ENCODE data around the gene C2orf74. TPM values are rescaled to one million over a fixed set of nuclear protein-coding genes. Genes with fewer than 3 reads are reported as not detected.
"Not testable (repeated sequence)": the region's sequence is repeated elsewhere in the genome, so short reads cannot be mapped to it uniquely, and the experiment has no call there.

Gene C2orf74
- total and polyA plus RNA-seq, 4 donors, result 4.8 to 69.0 (median 19.1) TPM

- no peak overlapping the region for H3K27ac ChIP-seq (ENCODE audit: low read depth in 1 of 2, low read length in 2 of 2)
- H3K4me1 ChIP-seq (ENCODE audit: control insufficient read depth in 1 of 2, insufficient read depth in 2 of 2, low read length in 2 of 2), result no peaks in the 10 kb centered on the region
- no peak for DNase-seq
- H3K27me3 ChIP-seq (ENCODE audit: control insufficient read depth in 1 of 2, insufficient read depth in 2 of 2, low read length in 1 of 2), result no peaks in the 10 kb centered on the region
- WGBS, 2 donors, result 85 to 90% methylated on average over 4 of the region's 4 CpGs
- no peaks in the 10 kb centered on the region for H3K36me3 ChIP-seq (ENCODE audit: control insufficient read depth in 1 of 2, insufficient read depth in 2 of 2, low read length in 1 of 2)
- intact Hi-C loops (cut with DNase I), result no loop called here
- no peaks in the 10 kb centered on the region for H3K9me3 ChIP-seq (ENCODE audit: control insufficient read depth, low read length)
- no peak for ATAC-seq (ENCODE audit: low FRiP score)
- no peak overlapping the region for H3K4me3 ChIP-seq (ENCODE audit: low read length in 2 of 2)
Measured at GRCh38 chr2:61138859-61139258, 23.1 kb upstream of the C2orf74 start.

GRCh38 chr2:61141151-61141550 is 20.8 kb upstream of the C2orf74 start:
- no peaks in the 10 kb centered on the region for H3K9me3 ChIP-seq (ENCODE audit: control insufficient read depth, low read length)
- DNase-seq, result peak in 1 of 2 donors; percentile 21

GRCh38 chr2:61144697-61145268 is 17.2 kb upstream of the C2orf74 start:
- DNase-seq (peak; percentile 97 to 98), ATAC-seq (ENCODE audit: low FRiP score) (peak; percentile 97)
- peak overlapping the region in 1 of 2 donors; percentile 67 for H3K27ac ChIP-seq (ENCODE audit: low read depth in 1 of 2, low read length in 2 of 2)
- 3 to 5% methylated on average over 31 of the region's 31 CpGs for WGBS, 2 donors
- no peaks in the 10 kb centered on the region for H3K36me3 ChIP-seq (ENCODE audit: control insufficient read depth in 1 of 2, insufficient read depth in 2 of 2, low read length in 1 of 2)
- no peaks in the 10 kb centered on the region for H3K9me3 ChIP-seq (ENCODE audit: control insufficient read depth, low read length)
- no peaks in the 10 kb centered on the region for H3K27me3 ChIP-seq (ENCODE audit: control insufficient read depth in 1 of 2, insufficient read depth in 2 of 2, low read length in 1 of 2)
- intact Hi-C loops (cut with DNase I), result loop anchor here in 1 of 2 donors (5.0 kb wide), 1 partner anchor 33 kb away; no protein-coding TSS in a partner anchor
- H3K4me1 ChIP-seq (ENCODE audit: control insufficient read depth in 1 of 2, insufficient read depth in 2 of 2, low read length in 2 of 2), result no peaks in the 10 kb centered on the region
- peak overlapping the region; percentile 52 to 83 for H3K4me3 ChIP-seq (ENCODE audit: low read length in 2 of 2)

More at GRCh38 chr2:61141151-61141550, 20.8 kb upstream of the C2orf74 start:
- 86 to 88% methylated on average over 1 of the region's 1 CpG for WGBS, 2 donors
- ATAC-seq (ENCODE audit: low FRiP score), result no peak
- Histone ChIP-seq H3K4me1 (ENCODE audit: control insufficient read depth in 1 of 2, insufficient read depth in 2 of 2, low read length in 2 of 2) (no peaks in the 10 kb centered on the region), H3K27ac (ENCODE audit: low read depth in 1 of 2, low read length in 2 of 2) (no peak overlapping the region), H3K4me3 (ENCODE audit: low read length in 2 of 2) (no peak overlapping the region), H3K36me3 (ENCODE audit: control insufficient read depth in 1 of 2, insufficient read depth in 2 of 2, low read length in 1 of 2) (no peaks in the 10 kb centered on the region), H3K27me3 (ENCODE audit: control insufficient read depth in 1 of 2, insufficient read depth in 2 of 2, low read length in 1 of 2) (no peaks in the 10 kb centered on the region)
- intact Hi-C loops (cut with DNase I), result loop anchor here in 1 of 2 donors (5.0 kb wide), 1 partner anchor 36 kb away; no protein-coding TSS in a partner anchor

DNA sequence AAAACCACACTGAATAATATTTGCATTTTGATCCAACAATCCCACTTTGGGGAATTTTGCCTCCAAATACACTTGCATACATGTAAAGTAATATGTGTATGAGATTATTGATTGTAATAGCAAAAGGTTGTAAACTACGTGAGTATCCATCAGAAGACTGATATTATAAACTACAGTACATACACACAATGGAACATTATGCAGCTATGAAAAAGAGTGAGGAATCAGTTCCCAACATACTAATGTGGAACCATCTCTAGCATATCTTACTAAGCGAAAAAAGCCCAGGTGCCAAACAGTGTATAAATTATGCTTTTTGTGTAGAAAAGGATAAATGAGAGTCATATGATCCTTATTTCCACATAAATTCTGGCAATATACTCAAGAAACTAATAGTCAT is 16.0 kb upstream of the C2orf74 start:
- 98 to 100% methylated on average over 2 of the region's 2 CpGs for WGBS, 2 donors
- intact Hi-C loops (cut with DNase I), result loop anchor here in 1 of 2 donors (2.0 kb wide), 1 partner anchor 31 kb away; no protein-coding TSS in a partner anchor

GRCh38 chr2:61148091-61148490 is 13.9 kb upstream of the C2orf74 start:
- H3K4me3 ChIP-seq (ENCODE audit: low read length in 2 of 2); ATAC-seq (ENCODE audit: low FRiP score); H3K4me1 ChIP-seq (ENCODE audit: control insufficient read depth in 1 of 2, insufficient read depth in 2 of 2, low read length in 2 of 2); H3K27me3 ChIP-seq (ENCODE audit: control insufficient read depth in 1 of 2, insufficient read depth in 2 of 2, low read length in 1 of 2); intact Hi-C loops (cut with DNase I); H3K36me3 ChIP-seq (ENCODE audit: control insufficient read depth in 1 of 2, insufficient read depth in 2 of 2, low read length in 1 of 2); H3K9me3 ChIP-seq (ENCODE audit: control insufficient read depth, low read length); H3K27ac ChIP-seq (ENCODE audit: low read depth in 1 of 2, low read length in 2 of 2): not testable (repeated sequence)
- 97% methylated on average over 5 of the region's 5 CpGs for WGBS, 2 donors
- peak in 1 of 2 donors; percentile 24 for DNase-seq

More for the DNA sequence above, 16.0 kb upstream of the C2orf74 start:
- H3K4me1 ChIP-seq (ENCODE audit: control insufficient read depth in 1 of 2, insufficient read depth in 2 of 2, low read length in 2 of 2), result no peaks in the 10 kb centered on the region
- H3K27ac ChIP-seq (ENCODE audit: low read depth in 1 of 2, low read length in 2 of 2), result no peak overlapping the region
- no peak overlapping the region for H3K4me3 ChIP-seq (ENCODE audit: low read length in 2 of 2)
- H3K36me3 ChIP-seq (ENCODE audit: control insufficient read depth in 1 of 2, insufficient read depth in 2 of 2, low read length in 1 of 2), result no peaks in the 10 kb centered on the region
- DNase-seq (no peak), ATAC-seq (ENCODE audit: low FRiP score) (no peak)
- no peaks in the 10 kb centered on the region for H3K27me3 ChIP-seq (ENCODE audit: control insufficient read depth in 1 of 2, insufficient read depth in 2 of 2, low read length in 1 of 2)
- H3K9me3 ChIP-seq (ENCODE audit: control insufficient read depth, low read length), result no peaks in the 10 kb centered on the region

GRCh38 chr2:61149074-61149473 is 12.9 kb upstream of the C2orf74 start:
- Histone ChIP-seq H3K9me3 (ENCODE audit: control insufficient read depth, low read length) (peaks cover 2% of the 10 kb centered on the region), H3K4me3 (ENCODE audit: low read length in 2 of 2) (no peak overlapping the region), H3K4me1 (ENCODE audit: control insufficient read depth in 1 of 2, insufficient read depth in 2 of 2, low read length in 2 of 2) (no peaks in the 10 kb centered on the region), H3K27ac (ENCODE audit: low read depth in 1 of 2, low read length in 2 of 2) (no peak overlapping the region), H3K36me3 (ENCODE audit: control insufficient read depth in 1 of 2, insufficient read depth in 2 of 2, low read length in 1 of 2) (no peaks in the 10 kb centered on the region), H3K27me3 (ENCODE audit: control insufficient read depth in 1 of 2, insufficient read depth in 2 of 2, low read length in 1 of 2) (no peaks in the 10 kb centered on the region)
- intact Hi-C loops (cut with DNase I), result no loop called here
- 82 to 83% methylated on average over 6 of the region's 6 CpGs for WGBS, 2 donors
- DNase-seq (no peak), ATAC-seq (ENCODE audit: low FRiP score) (no peak)

GRCh38 chr2:61151436-61151835 is 10.6 kb upstream of the C2orf74 start:
- H3K27me3 ChIP-seq (ENCODE audit: control insufficient read depth in 1 of 2, insufficient read depth in 2 of 2, low read length in 1 of 2), result no peaks in the 10 kb centered on the region

DNA sequence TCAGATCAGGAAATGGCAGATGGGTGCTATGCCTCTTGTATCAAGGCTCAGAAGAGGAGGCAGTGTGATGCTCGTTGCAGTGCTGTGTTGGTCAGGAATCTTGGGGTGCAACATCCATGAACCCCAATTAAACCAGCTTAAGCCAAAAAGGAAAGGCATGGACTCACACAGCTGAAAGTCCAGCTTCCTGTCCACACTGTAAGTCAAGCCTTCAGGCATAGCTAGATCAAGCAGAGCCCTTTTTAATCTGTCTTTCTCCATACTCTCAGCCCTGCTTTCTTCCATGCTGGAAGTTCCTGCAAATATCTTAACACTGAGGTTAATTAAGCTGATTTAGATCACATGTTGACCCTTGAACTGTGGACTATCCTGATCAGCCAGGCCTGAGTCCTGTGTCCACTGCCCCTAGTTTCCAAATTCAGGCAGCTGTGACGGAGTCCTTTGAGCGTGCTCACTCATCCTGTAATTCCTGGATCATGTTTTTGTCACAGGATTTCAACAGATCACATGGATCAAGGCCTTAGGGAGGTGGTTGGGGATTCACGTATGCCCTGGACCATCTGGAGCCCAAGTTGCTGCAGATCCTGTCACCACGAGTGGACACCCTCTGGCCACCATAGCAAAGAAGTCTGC is 4.5 kb upstream of the C2orf74 start:
- H3K27me3 ChIP-seq (ENCODE audit: control insufficient read depth in 1 of 2, insufficient read depth in 2 of 2, low read length in 1 of 2), result no peaks in the 10 kb centered on the region
- no peak overlapping the region for H3K4me3 ChIP-seq (ENCODE audit: low read length in 2 of 2)
- 94 to 98% methylated on average over 5 of the region's 5 CpGs for WGBS, 2 donors
- H3K27ac ChIP-seq (ENCODE audit: low read depth in 1 of 2, low read length in 2 of 2), result no peak overlapping the region
- intact Hi-C loops (cut with DNase I), result no loop called here
- H3K9me3 ChIP-seq (ENCODE audit: control insufficient read depth, low read length), result no peaks in the 10 kb centered on the region
- ATAC-seq (ENCODE audit: low FRiP score), result no peak
- H3K4me1 ChIP-seq (ENCODE audit: control insufficient read depth in 1 of 2, insufficient read depth in 2 of 2, low read length in 2 of 2), result no peaks in the 10 kb centered on the region
- H3K36me3 ChIP-seq (ENCODE audit: control insufficient read depth in 1 of 2, insufficient read depth in 2 of 2, low read length in 1 of 2), result peaks cover 0 to 1% of the 10 kb centered on the region in 2 donors
- DNase-seq, result no peak

More at GRCh38 chr2:61151436-61151835, 10.6 kb upstream of the C2orf74 start:
- Histone ChIP-seq H3K27ac (ENCODE audit: low read depth in 1 of 2, low read length in 2 of 2) (no peak overlapping the region), H3K36me3 (ENCODE audit: control insufficient read depth in 1 of 2, insufficient read depth in 2 of 2, low read length in 1 of 2) (no peaks in the 10 kb centered on the region), H3K9me3 (ENCODE audit: control insufficient read depth, low read length) (peaks cover 2% of the 10 kb centered on the region), H3K4me1 (ENCODE audit: control insufficient read depth in 1 of 2, insufficient read depth in 2 of 2, low read length in 2 of 2) (no peaks in the 10 kb centered on the region), H3K4me3 (ENCODE audit: low read length in 2 of 2) (no peak overlapping the region)
- ATAC-seq (ENCODE audit: low FRiP score) (no peak), DNase-seq (no peak)
- intact Hi-C loops (cut with DNase I), result no loop called here
- WGBS, 2 donors, result 98 to 100% methylated on average over 1 of the region's 1 CpG
